H4 (cell line): ENCODE data around the gene C17orf67. TPM values are rescaled to one million over a fixed set of nuclear protein-coding genes. Genes with fewer than 3 reads are reported as not detected.
A peak's percentile ranks its signal among the peaks of the same experiment; 100 is the strongest.

ENCODE experiments used
- DNase-seq: peaks from one replicate; pipeline ENCODE4 v3.0.0-alpha.2; 2015; ENCODE audit warnings: low spot score
- total RNA-seq: library from RNA; depleted of rRNA; stranded (reverse); fragments of >200 nt; shearing (Covaris generic); gene quantifications from 2 replicates; pipeline ENCODE4 v1.2.3, GENCODE V29; 2014

Gene C17orf67
- total RNA-seq, 1 experiment from 2014 or later: 0.72 TPM

- peak; percentile 63 for DNase-seq
Measured at GRCh38 chr17:56833057-56833808, 487 bp downstream of the C17orf67 start.

GRCh38 chr17:56832446-56832845 is 1.3 kb downstream of the C17orf67 start:
- DNase-seq: no peak

- DNase-seq: no peak
Measured at GRCh38 chr17:56831369-56832095, 2.2 kb downstream of the C17orf67 start.

GRCh38 chr17:56830726-56831368 is 2.9 kb downstream of the C17orf67 start:
- DNase-seq: no peak

- no peak for DNase-seq
Measured at GRCh38 chr17:56826611-56827414, 6.9 kb downstream of the C17orf67 start.

- DNase-seq: no peak
Measured at GRCh38 chr17:56824503-56824902, 9.2 kb downstream of the C17orf67 start.

GRCh38 chr17:56823848-56824247 is 9.9 kb downstream of the C17orf67 start:
- DNase-seq: no peak

GRCh38 chr17:56822725-56823124 is 11.0 kb downstream of the C17orf67 start:
- no peak for DNase-seq

GRCh38 chr17:56821847-56822534 is 11.7 kb downstream of the C17orf67 start:
- no peak for DNase-seq

- no peak for DNase-seq
Measured at GRCh38 chr17:56820207-56820606, 13.5 kb downstream of the C17orf67 start.

GRCh38 chr17:56819431-56820145 is 14.1 kb downstream of the C17orf67 start:
- peak; percentile 72 for DNase-seq

GRCh38 chr17:56819030-56819429 is 14.7 kb downstream of the C17orf67 start:
- no peak for DNase-seq

- DNase-seq: no peak
Measured at GRCh38 chr17:56817066-56817465, 16.7 kb downstream of the C17orf67 start.

GRCh38 chr17:56815711-56816110 is 18.0 kb downstream of the C17orf67 start:
- DNase-seq: no peak

GRCh38 chr17:56812901-56813388 is 20.8 kb downstream of the C17orf67 start:
- DNase-seq: no peak

- DNase-seq: no peak
Measured at GRCh38 chr17:56810891-56811775, 22.6 kb downstream of the C17orf67 start.

- DNase-seq: no peak
Measured at GRCh38 chr17:56810343-56810742, 23.4 kb downstream of the C17orf67 start.

GRCh38 chr17:56809820-56810179 is 23.9 kb downstream of the C17orf67 start:
- no peak for DNase-seq

- no peak for DNase-seq
Measured at GRCh38 chr17:56809106-56809819, 24.5 kb downstream of the C17orf67 start.
